GM12872 (cell line): ENCODE measurements around the gene KIF3B.

Experiments used
- CTCF ChIP-seq: IDR thresholded peaks from 3 replicates; pipeline ENCODE4 v1.5.1; 2011; ENCODE audit warnings: low read depth, mild to moderate bottlenecking, low read length, moderate library complexity; ENCODE audit not compliant: insufficient read depth

The KIF3B gene

GRCh38 chr20:32319100-32319499 lies 41.6 kb downstream of the KIF3B start:
- TF ChIP-seq CTCF, result no peak

DNA sequence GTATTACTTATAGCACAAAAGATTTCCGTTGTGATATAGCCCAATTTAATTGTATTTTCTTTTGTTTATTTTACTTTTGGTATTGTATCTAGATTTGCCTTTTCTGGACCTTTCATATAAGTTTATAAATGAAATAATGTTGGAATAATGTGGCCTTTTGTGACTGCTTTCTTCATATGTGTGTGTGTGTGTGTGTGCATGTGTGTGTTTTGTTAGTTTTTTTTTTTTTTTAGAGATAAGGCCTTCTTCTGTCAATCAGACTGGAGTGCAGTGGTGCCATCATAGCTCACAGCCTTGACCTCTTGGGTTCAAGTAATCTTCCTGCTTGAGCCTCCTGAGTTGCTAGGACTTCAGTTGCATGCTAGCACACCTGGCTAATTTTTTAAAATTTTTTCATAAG lies 42.9 kb downstream of the KIF3B start:
- TF ChIP-seq CTCF, result no peak

GRCh38 chr20:32321390-32321789 lies 43.9 kb downstream of the KIF3B start:
- TF ChIP-seq CTCF, result no peak

DNA sequence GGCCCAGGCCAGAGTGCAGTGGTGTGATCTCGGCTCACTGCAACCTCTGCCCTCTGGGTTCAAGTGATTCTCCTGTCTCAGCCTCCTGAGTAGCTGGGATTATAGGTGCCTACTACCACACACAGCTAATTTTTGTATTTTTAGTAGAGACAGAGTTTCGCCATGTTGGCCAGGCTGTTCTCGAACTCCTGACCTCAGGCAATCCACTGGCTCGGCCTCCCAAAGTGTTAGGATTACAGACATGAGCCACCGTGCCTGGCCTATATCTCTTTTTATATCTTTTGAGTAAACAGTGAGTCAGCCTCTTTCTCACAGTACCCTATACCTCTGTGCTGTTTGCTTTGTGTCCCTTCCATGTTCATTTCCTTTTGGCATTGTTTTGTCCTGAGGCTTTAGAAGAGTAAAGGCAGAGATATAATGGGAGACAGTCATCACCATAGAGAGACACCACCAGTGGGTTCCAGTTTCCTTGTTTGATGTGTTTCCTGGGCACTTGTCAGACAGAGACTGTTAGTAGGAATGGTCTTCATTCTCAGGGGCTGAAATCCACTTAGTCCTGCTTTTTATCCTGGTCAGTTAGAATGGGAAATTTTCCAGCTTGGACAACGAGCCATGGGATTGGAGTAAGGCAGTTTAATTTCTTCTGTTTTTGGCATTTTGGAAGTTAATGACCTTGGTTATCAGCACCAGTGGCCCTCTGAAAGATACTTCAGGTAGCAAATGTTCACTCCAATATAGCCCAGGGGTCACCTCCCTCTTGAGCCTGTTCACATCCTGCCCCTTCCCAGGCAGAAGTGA lies 48.5 kb downstream of the KIF3B start:
- no peak for TF ChIP-seq CTCF

GRCh38 chr20:32326504-32326845 lies 49.0 kb downstream of the KIF3B start:
- no peak for TF ChIP-seq CTCF

DNA sequence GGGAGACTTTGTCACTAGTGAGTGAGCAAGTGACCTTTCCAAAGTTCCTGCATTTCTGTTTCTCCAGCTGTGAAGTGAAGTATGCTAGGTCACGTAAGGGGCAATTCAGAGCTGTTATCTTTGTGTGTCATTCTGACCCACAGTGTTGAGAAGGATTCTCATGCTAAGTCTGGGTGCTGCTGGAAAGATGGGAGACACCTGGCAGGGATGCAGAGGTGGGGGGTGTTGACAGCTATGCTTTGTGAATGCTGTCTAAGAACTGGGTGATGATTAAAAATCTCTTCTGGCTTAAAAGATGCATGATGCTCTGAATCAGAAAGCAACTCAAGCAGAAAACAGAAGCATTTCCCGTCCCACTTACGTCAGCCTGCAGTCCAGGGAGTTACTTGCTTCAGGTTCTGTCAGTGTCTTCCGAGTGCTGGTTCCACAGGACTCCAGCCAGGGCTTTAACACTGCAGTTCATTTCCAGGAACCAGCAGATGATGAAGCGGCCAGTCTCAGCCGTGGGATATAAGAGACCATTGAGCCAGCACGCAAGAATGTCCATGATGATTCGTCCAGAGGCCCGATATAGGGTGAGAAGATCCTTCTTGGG lies 49.7 kb downstream of the KIF3B start:
- TF ChIP-seq CTCF, result no peak

- no peak for TF ChIP-seq CTCF
These were observed 52.5 kb downstream of the KIF3B start for GRCh38 chr20:32329817-32330554.
